ENCODE results near the gene KHDRBS1.

GRCh38 chr1:31976401-31976800 is 37.3 kb upstream of the KHDRBS1 start:
- TF ChIP-seq HMGN3 (IDR thresholded peaks at IDR 0.05; ENCODE audit: borderline replicate concordance, extremely low read depth, insufficient read length, low read depth, low read length) (no peak), ZBTB33 (CRISPR knock-in tag; IDR thresholded peaks at IDR 0.05) (no peak), ZNF707 (CRISPR knock-in tag; conservative IDR thresholded peaks at IDR 0.05) (no peak), PTBP1 (IDR thresholded peaks at IDR 0.05; ENCODE audit: low read depth, low read length) (no peak), CTCF (IDR thresholded peaks at IDR 0.05 in 2 of 3, conservative IDR thresholded peaks at IDR 0.05 in 1 of 3; ENCODE audit: insufficient read depth in 2 of 3, low read depth in 1 of 3, low read length in 3 of 3) (no peak), SRF (CRISPR knock-in tag; IDR thresholded peaks at IDR 0.05) (no peak), MAFK (IDR thresholded peaks at IDR 0.05; ENCODE audit: low read length) (no peak), ZNF143 (CRISPR knock-in tag; IDR thresholded peaks at IDR 0.05) (no peak), ZNF639 (CRISPR knock-in tag; conservative IDR thresholded peaks at IDR 0.05 in 1 of 2, IDR thresholded peaks at IDR 0.05 in 1 of 2) (no peak)

Measured in K562 (cell line).